ENCODE measurements around the gene FBN1. TPM values are rescaled to one million over a fixed set of nuclear protein-coding genes. Genes with fewer than 3 reads are reported as not detected.
A peak's percentile ranks its signal among the peaks of the same experiment; 100 is the strongest.

FBN1 gene
- total and polyA plus RNA-seq, 7 donors, result 7.7 to 40.6 (median 16.4) TPM

DNA sequence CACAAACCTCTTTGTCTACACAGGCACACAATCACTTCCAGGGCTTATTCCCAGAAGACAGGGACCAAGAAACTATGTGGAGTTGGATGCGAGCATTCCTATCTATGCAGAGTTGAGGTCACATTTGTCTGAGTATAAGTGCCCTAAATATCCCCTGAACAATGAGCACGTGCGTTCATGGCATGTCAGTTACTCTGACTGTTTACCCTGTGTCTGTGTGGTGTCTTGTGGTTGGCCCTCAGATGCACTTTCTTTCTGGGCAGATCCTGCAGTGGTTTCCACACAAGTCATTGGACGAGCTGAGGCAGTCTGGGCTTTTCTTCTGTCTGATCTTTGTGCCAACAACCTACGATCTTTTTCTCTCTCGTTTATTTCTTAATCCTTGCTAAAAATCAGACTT, 134.5 kb downstream of the FBN1 start:
- no peak for DNase-seq
- peaks cover 0 to 6% of the 10 kb centered on the region in 2 donors for H3K36me3 ChIP-seq (ENCODE audit: insufficient read depth in 1 of 2, low read depth in 1 of 2)
- 40 to 51% (median 41%) methylated on average over 6 of the region's 6 CpGs for WGBS, 3 donors

DNA sequence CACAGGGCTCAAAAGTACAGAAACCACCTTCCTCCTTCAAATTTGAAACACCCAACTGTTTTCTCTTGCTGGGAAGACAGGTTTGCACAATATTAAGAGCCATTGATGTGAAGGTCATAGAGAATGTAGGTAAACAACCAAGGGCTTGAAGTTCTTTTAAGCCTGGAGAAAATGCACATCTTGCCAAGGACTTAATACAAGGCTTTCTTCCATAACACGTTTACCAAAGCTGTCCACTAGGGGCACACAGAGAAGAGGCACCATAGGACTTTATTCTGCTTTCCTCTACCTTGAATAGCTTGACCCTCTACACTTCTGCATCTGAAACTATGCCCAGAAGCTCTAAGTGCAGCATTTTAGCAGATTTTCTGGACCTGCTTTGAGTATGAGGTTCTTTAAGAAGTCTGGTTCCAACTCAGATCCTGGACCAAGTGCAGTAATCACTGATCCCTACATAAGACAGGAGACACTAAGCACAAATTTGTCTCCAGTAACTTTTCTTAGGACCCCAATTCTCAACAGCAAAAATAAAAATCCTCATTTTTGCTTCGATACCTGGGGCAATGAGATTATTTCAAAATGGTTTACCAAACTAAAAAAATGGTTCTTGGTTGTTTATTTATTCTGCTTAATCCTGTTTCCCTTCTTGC, 138.0 kb downstream of the FBN1 start:
- Histone ChIP-seq H3K4me3 (no peak overlapping the region), H3K27me3 (ENCODE audit: insufficient read depth in 3 of 3, low read length in 2 of 3) (no peaks in the 10 kb centered on the region), H3K27ac (no peak overlapping the region), H3K9me3 (no peaks in the 10 kb centered on the region), H3K36me3 (ENCODE audit: insufficient read depth in 1 of 2, low read depth in 1 of 2) (peaks cover 0 to 11% of the 10 kb centered on the region in 2 donors), H3K4me1 (no peaks in the 10 kb centered on the region)
- TF ChIP-seq, protein P1, sequence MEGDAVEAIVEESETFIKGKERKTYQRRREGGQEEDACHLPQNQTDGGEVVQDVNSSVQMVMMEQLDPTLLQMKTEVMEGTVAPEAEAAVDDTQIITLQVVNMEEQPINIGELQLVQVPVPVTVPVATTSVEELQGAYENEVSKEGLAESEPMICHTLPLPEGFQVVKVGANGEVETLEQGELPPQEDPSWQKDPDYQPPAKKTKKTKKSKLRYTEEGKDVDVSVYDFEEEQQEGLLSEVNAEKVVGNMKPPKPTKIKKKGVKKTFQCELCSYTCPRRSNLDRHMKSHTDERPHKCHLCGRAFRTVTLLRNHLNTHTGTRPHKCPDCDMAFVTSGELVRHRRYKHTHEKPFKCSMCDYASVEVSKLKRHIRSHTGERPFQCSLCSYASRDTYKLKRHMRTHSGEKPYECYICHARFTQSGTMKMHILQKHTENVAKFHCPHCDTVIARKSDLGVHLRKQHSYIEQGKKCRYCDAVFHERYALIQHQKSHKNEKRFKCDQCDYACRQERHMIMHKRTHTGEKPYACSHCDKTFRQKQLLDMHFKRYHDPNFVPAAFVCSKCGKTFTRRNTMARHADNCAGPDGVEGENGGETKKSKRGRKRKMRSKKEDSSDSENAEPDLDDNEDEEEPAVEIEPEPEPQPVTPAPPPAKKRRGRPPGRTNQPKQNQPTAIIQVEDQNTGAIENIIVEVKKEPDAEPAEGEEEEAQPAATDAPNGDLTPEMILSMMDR (IDR thresholded peaks at IDR 0.05), result peak; percentile 42
- no peak for DNase-seq
- intact Hi-C loops (cut with DNase I), result no loop called here
- WGBS, 3 donors, result 50 to 56% (median 51%) methylated on average over 2 of the region's 2 CpGs
- ATAC-seq, result peak in 1 of 4 donors; percentile 49

More for the DNA sequence above, 134.5 kb downstream of the FBN1 start:
- intact Hi-C loops (cut with DNase I), result no loop called here
- no peaks in the 10 kb centered on the region for H3K9me3 ChIP-seq
- TF ChIP-seq, protein P1 (IDR thresholded peaks at IDR 0.05), result no peak
- H3K4me1 ChIP-seq, result no peaks in the 10 kb centered on the region
- ATAC-seq, result peak; percentile 25 to 69 (median 62)
- no peak overlapping the region for H3K27ac ChIP-seq
- H3K27me3 ChIP-seq (ENCODE audit: insufficient read depth in 3 of 3, low read length in 2 of 3), result no peaks in the 10 kb centered on the region
- H3K4me3 ChIP-seq, result no peak overlapping the region

DNA sequence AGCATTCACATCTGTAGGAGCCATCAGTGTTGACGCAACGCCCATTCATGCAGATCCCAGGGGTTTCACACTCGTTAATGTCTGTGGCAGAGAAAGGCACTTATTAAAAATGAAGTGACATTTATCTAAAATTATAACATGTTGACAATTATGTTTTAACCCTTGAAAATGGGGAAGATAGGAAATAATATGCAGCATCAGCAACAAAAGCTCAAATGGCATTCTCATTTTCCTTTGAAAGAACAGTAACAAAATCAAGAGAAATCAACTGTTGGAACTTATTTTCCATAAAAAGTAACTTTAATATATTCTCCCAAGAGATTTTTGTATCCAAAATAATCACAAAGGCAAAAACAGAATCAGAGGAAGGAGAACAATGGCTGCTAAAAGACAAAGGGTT, 140.4 kb downstream of the FBN1 start:
- 52 to 55% (median 53%) methylated on average over 3 of the region's 3 CpGs for WGBS, 3 donors
- Histone ChIP-seq H3K9me3 (no peaks in the 10 kb centered on the region), H3K4me3 (no peak overlapping the region), H3K4me1 (no peaks in the 10 kb centered on the region), H3K27me3 (ENCODE audit: insufficient read depth in 3 of 3, low read length in 2 of 3) (no peaks in the 10 kb centered on the region), H3K27ac (no peak overlapping the region), H3K36me3 (ENCODE audit: insufficient read depth in 1 of 2, low read depth in 1 of 2) (peaks cover 0 to 11% of the 10 kb centered on the region in 2 donors)
- TF ChIP-seq, protein P1 (IDR thresholded peaks at IDR 0.05), result no peak
- DNase-seq (no peak), ATAC-seq (no peak)
- intact Hi-C loops (cut with DNase I), result no loop called here

DNA sequence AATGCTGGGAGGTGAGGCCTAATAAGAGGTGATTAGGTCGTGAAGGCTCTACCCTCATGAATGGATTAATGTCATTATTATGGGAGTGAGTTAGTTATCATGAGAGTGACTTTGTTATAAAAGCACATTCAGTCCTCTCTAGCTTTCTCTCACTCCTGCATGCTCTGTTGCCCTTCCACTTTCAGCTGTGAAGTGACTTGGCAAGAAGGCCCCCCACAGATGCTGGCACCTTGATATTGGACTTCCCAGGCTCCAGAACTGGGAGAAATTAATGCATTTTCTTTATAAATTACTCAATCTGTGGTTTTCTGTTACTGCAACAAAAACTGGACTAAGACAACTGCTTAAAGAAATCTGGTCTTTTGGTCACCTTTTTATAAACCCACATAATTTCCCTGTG, 144.3 kb downstream of the FBN1 start:
- DNase-seq (no peak), ATAC-seq (no peak)
- intact Hi-C loops (cut with DNase I), result no loop called here
- 70 to 92% (median 87%) methylated on average over 1 of the region's 1 CpG for WGBS, 3 donors
- H3K4me1 ChIP-seq, result no peaks in the 10 kb centered on the region
- no peaks in the 10 kb centered on the region for H3K9me3 ChIP-seq
- no peaks in the 10 kb centered on the region for H3K27me3 ChIP-seq (ENCODE audit: insufficient read depth in 3 of 3, low read length in 2 of 3)
- H3K27ac ChIP-seq, result no peak overlapping the region
- peaks cover 0 to 4% of the 10 kb centered on the region in 2 donors for H3K36me3 ChIP-seq (ENCODE audit: insufficient read depth in 1 of 2, low read depth in 1 of 2)
- TF ChIP-seq, protein P1 (IDR thresholded peaks at IDR 0.05), result no peak
- H3K4me3 ChIP-seq, result no peak overlapping the region

DNA sequence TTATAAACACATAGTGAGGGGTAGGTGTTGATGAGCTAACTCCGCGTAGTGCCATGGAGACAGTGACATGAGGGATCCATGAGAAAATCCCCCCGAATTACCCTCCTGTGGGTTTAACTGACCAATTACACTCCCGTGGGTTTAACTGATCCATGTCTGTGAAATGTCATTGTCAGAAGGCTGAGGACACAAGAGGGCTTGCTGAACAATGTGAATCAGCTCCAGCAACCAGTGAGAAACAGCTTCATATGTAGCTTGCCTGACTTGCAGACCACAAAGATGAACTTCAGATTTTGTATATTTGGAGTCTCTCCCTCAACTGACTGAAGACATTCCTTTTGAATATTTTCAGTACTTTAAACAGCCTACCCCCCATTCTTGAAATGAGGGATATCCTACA, 144.9 kb downstream of the FBN1 start:
- H3K4me1 ChIP-seq, result no peaks in the 10 kb centered on the region
- H3K36me3 ChIP-seq (ENCODE audit: insufficient read depth in 1 of 2, low read depth in 1 of 2), result peaks cover 0 to 4% of the 10 kb centered on the region in 2 donors
- no peak for ATAC-seq
- intact Hi-C loops (cut with DNase I), result no loop called here
- 78 to 95% (median 84%) methylated on average over 4 of the region's 4 CpGs for WGBS, 3 donors
- no peak overlapping the region for H3K27ac ChIP-seq
- no peak overlapping the region for H3K4me3 ChIP-seq
- DNase-seq, result no peak
- TF ChIP-seq, protein P1 (IDR thresholded peaks at IDR 0.05), result no peak
- no peaks in the 10 kb centered on the region for H3K9me3 ChIP-seq
- H3K27me3 ChIP-seq (ENCODE audit: insufficient read depth in 3 of 3, low read length in 2 of 3), result no peaks in the 10 kb centered on the region
